ENCODE results near the gene KXD1.
"Not testable (repeated sequence)": the region's sequence is repeated elsewhere in the genome, so short reads cannot be mapped to it uniquely, and the experiment has no call there.

KXD1 gene

GRCh38 chr19:18537431-18537830, 20.2 kb upstream of the KXD1 start:
- DNase-seq = no peak

GRCh38 chr19:18538115-18538514, 19.6 kb upstream of the KXD1 start:
- no peak for DNase-seq

GRCh38 chr19:18539372-18539771, 18.3 kb upstream of the KXD1 start:
- no peak for DNase-seq

GRCh38 chr19:18540200-18540599, 17.5 kb upstream of the KXD1 start:
- DNase-seq = not testable (repeated sequence)

GRCh38 chr19:18541258-18541991, 16.2 kb upstream of the KXD1 start:
- no peak for DNase-seq

GRCh38 chr19:18541992-18542940, 15.4 kb upstream of the KXD1 start:
- DNase-seq = no peak

- peak; percentile 81 to 93 for DNase-seq
Observed at GRCh38 chr19:18542941-18543813, 14.5 kb upstream of the KXD1 start, which contains the start of gene FKBP8. FKBP8 (minus strand) TSS chr19:18543573; CDS start chr19:18541970, 1,603 bp downstream.

GRCh38 chr19:18543814-18544475, 13.7 kb upstream of the KXD1 start:
- peak; percentile 34 to 66 for DNase-seq

- no peak for DNase-seq
Observed at GRCh38 chr19:18551631-18552030, 6.0 kb upstream of the KXD1 start.

- DNase-seq = no peak
Observed at GRCh38 chr19:18558202-18558555, 509 bp downstream of the KXD1 start.

GRCh38 chr19:18558604-18559003, 934 bp downstream of the KXD1 start:
- DNase-seq = no peak

- no peak for DNase-seq
Observed at GRCh38 chr19:18559685-18560084, 2.0 kb downstream of the KXD1 start.

- no peak for DNase-seq
Observed at GRCh38 chr19:18562086-18562485, 4.4 kb downstream of the KXD1 start.

- no peak for DNase-seq
Observed at GRCh38 chr19:18566953-18567352, 9.3 kb downstream of the KXD1 start.

GRCh38 chr19:18568367-18568766, 10.7 kb downstream of the KXD1 start:
- DNase-seq = no peak

- peak; percentile 96 to 99 for DNase-seq
Observed at GRCh38 chr19:18571564-18572344, 14.1 kb downstream of the KXD1 start, which contains the start of gene UBA52. UBA52 (plus strand) TSS chr19:18571857; CDS start chr19:18573301, 1,444 bp downstream.

- DNase-seq = no peak
Observed at GRCh38 chr19:18574691-18575291, 17.1 kb downstream of the KXD1 start.

- DNase-seq = no peak
Observed at GRCh38 chr19:18576383-18576782, 18.7 kb downstream of the KXD1 start.

GRCh38 chr19:18577365-18577914, 19.8 kb downstream of the KXD1 start:
- DNase-seq = no peak

GRCh38 chr19:18580311-18580710, 22.6 kb downstream of the KXD1 start:
- DNase-seq = no peak

GRCh38 chr19:18586306-18586705, 28.6 kb downstream of the KXD1 start:
- no peak for DNase-seq

Data from NCI-H446 (cell line).